Activated T-helper 1 cell treated with anti-CD3 and anti-CD28 coated beads, Interleukin-2, amount 50 U/mL, for 16 hours (primary cell): ENCODE measurements around the gene IGF2BP3.
"Not testable (repeated sequence)": the region's sequence is repeated elsewhere in the genome, so short reads cannot be mapped to it uniquely, and the experiment has no call there.

Source experiments
- DNase-seq, 2 donors: peaks; one replicate each; pipeline ENCODE4 v3.0.0-alpha.2; 2020; ENCODE audit warnings: low read depth in 1 of 2, low spot score in 1 of 2

IGF2BP3 gene

DNA sequence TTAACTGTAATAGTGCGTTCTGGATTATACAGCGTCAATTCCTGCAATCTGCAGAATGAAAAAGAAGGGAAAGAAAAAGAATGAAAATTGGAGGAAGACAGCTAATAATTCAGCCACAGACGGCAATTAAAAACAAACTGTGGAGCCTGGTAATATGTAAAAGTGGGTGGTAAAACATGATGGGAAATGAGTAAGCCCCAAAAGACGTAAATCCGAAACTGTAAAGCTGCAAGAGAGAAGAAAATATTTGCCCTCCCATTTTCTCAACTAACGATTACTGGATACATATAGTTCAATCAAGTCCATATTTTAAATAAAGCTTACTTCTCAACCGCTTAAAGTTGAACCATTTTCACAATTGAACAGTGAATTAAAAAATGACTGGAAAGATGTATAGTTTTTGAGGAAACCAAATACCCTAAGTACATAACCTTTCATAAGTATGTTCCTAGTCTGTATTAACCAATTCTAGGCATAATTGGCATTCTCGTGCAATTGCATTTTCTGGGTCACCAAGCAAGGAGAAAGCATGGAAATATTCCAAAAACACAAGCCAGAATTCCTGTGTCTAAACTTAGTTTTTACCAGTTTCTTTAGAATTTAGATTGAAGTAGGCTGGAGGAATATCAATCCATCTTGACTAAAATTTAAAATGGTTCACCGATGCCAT is 126.3 kb downstream of the IGF2BP3 start:
- DNase-seq, result no peak

DNA sequence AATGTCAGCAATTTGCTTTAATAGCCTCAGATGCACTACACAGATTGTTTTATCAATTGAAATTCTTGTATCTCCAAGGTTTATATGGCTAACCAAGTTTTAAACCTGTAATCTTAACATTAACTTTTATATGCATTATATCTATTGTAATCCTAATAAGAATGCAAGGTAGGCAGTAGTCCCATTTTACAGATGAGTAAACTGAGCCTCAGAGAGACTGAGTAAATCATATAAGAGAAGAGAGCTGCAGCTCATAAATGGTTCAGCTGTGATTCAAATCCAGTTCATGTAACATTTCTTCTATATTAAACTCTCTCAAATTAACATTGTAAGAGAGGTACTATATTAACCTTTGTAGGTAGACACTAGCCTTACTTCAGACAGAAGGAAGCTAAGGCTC is 127.2 kb downstream of the IGF2BP3 start:
- no peak for DNase-seq

DNA sequence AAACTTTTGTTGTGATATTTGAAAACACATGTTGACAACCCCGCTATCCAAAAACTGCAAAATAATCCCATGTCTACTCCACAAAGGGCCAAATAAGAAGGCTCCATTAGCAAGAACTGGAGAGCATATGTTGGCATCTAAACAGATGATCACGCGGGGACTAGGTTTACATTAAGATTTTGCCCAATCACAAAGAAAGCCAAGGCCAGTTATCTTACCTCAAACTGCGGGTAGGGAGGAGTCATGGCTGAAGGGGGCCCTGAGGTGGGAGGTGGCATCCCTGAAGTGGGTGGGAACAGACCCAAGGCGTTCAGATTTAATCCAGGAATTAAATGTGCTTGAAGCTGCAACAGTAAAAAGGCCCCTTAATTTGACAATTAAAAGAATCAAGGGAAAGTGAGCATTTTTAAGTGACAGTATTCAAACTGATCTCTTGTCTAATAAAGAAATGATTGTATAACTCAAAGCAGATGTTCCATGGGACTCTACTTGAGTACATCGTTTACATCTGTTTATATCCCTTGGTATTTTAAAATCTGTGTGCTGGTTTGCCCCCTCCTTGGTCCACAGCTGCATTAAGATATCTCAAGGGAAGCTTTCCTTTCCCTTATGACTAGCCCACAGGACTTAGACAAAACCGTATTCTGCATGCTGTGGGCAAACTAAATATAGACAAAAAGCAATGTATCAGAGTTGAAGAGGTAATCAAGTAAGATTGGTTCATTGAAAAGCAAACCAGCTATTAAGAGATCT is 128.3 kb downstream of the IGF2BP3 start:
- no peak for DNase-seq

DNA sequence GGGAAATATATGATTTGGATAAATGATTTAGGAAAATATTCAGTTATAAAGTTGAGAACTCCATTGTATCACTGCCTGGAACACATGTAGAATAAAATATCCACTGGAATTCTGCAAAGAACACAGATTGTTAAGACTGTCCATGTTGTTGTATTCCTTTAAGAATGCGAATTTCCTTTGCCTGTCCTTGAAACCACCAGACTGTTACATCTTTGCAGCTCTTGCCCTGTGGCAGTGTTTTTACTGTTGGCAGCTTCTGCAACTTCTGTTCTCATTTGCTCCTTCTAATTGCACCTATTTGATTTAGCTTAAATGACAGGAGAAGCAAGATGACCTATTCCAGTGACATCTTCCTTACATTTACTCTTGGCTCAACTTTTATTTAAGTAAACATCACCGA is 131.4 kb downstream of the IGF2BP3 start:
- no peak for DNase-seq

DNA sequence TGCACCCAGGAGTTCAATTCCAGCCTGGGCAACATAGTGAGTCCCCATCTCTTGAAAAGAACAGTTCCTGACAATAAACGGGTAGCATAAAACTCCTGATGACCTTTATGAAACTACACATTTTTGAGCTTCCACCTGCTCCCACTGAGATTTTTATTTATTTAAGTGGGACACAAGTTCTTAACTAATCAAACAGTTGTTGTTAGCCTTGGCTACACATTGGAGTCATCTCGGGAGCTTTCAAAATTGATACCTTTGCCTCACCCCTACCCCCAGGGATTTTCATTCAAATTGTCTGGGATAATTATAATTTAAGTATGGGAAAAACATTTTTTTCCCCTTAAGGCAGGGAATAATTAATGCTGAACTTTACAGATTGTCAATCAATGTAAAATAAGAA is 131.9 kb downstream of the IGF2BP3 start:
- DNase-seq, result no peak

DNA sequence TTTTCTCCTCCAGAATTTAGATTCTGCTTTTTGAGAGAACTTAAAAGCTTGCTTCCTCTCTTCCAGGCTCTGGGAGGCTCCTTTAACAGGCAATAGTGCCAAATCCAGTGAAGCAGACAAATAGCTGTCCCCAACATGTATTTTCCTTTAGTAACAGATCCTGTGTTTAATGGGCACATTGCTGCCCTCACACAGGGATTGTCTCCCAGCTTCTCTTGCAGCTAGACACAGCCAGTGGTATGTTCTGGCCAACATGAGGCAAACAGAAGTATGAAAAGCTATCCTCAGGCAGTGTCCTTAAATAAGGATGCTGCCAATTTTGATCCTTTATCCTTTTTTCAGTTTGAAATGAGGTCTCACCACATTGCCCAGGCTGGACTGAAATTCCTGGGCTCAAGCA is 132.9 kb downstream of the IGF2BP3 start:
- no peak for DNase-seq

DNA sequence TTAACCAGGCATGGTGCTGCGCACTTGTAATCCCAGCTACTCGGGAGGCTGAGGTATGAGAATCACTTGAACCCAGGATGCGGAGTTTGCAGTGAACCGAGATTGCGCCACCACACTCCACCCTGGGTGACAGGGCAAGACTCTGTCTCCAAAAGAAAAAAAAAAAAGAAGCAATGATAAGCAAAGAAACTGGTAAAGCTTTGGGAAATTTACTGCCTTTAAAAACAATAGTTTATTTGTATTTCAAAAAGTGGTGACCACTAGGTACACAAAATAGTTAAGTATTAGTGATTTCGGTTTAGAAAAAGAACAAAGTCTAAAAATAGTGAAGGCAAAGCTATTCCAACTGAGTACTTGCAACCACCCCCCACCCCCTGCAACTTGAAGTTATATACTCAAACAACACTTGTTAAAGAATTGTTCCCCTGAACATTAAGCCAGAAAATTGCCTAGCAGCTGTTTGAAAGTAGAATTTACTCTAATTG is 133.4 kb downstream of the IGF2BP3 start:
- no peak for DNase-seq

DNA sequence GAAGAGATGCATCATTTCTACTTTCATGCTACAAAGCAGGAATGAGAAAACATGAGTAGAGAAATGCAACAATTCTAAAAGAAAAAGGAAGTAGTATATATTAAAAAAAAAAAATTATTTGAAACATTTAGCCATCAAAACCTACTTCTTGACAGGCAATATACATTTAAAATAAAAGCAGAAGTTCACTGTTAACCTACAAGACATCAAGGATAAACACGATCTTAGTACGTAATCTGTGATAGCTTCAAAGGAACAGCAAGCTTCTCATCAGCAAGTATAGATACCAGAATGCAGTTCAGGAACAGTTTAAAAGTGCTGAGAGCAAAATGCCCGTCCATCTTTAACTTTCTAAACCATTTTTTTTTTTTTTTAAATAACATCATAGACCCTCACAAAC is 134.2 kb downstream of the IGF2BP3 start:
- no peak for DNase-seq

DNA sequence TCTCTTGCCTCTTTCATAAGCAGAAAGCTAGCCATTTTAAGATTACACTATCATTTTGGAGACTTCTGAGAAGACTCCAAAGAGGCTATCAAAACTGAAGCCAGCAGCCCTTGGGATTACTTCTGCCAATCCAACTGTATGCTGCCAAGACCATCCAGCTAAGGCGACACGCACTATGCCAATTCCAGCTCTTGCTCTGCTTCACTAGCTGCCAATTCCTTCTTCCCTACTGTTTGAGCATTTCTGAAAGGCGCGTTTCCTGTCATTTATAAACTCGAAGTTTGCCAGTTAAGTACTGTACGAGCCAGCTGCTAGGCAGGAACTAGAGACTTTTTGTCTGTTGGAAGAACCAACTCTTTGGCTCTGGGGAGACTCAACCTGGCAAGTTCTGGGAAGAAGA is 134.7 kb downstream of the IGF2BP3 start:
- DNase-seq, result no peak

DNA sequence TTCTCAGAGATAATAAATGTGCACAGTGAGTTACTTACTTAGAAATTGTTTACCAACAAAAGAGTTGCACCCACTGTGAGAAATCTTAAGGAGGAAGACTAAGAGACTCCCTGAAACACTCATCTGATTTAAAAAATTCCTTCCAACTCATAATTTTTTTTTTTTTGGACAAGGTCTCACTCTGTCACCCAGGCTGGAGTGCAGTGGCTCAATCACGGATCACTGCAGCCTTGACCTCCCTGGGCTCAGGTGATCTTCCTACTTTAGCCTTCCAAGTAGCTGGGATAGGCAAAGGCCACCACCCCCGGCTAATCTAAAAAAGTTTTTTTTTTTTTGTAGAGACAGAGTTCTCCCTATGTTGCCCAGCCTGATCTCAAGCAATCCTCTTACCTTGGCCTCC is 135.2 kb downstream of the IGF2BP3 start:
- DNase-seq, result no peak

DNA sequence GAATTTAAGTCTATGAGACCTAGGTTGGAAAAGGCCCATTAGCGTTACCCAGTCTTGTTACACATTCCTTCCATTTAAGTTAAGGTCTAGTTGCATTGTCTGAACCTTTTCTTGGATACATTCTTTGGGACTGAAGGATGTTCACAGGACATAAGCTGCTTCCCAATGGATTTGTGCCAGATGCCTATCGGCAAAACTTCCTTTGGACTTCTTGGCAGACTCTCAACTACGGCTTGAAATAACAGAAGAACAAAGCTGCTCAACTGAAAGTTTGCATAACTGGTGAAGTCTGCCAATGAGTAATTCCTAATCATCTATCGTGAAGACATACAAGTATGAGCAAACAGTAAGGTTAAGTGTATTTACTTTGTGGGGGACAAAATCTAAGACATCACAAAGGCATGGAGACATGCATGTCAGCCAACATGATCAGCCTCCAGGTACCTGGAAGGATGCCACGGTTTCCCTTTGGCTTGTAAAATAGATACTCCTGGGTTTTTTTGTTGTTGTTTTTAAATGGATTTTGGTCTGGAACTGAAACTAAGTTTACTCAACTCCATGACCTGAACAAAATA is 135.7 kb downstream of the IGF2BP3 start:
- DNase-seq, result no peak

DNA sequence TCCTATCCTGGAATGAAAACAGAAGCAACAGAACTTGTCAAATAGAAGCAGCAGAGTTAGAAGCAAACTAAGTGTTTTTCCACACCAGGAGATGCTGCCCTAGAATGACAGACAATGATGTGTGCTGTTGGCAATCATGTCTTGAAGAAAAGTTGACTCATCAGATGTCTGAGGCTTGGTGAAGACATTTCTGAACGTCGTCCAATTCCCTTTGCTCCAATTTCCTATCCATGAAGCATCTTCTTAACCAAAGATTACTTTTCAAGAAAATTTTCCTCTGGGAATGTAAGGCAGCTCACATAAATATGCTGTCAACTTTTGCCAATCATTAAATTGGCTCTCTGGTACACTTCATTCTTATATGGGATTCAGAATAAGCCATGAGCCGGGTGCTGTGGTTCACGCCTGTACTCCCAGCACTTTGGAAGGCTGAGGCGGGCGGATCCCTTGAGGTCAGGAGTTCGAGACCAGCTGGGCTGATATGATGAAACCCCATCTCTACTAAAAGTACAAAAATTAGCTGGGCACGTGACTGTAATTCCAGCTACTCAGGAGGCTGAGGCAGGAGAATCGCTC is 136.5 kb downstream of the IGF2BP3 start:
- no peak for DNase-seq

DNA sequence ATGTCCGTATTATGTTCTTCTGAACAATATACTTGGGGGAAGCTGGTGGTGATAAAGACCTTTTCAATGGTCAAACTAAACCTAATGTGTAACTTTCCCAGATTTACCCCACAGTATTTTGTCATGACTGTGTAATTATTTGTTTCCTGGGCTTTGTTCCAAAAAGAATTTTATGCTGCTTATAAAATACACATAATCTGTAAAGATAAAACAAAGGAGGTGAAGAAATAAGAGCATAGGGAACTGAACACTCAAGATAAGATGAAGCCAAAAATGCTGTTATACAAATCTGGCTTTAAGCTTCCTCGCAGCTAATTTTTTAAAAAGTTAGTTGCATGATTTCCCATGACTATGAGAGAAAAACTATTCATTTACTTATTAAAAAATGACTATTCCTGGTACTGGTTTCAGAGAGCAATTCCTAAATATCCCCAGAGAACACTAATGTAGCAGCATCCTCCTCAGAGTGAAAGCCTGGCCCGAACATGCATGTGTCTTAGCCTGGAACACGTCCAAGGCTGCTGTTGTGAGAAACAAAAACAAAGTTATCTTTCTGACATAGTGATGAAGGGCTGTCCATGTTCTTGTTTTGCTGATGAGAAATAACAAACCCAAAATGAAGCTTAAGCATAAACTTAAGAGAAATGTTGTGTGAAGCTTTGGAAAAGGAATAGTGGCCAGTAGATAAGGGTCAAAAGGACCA is 137.2 kb downstream of the IGF2BP3 start:
- DNase-seq, result no peak

DNA sequence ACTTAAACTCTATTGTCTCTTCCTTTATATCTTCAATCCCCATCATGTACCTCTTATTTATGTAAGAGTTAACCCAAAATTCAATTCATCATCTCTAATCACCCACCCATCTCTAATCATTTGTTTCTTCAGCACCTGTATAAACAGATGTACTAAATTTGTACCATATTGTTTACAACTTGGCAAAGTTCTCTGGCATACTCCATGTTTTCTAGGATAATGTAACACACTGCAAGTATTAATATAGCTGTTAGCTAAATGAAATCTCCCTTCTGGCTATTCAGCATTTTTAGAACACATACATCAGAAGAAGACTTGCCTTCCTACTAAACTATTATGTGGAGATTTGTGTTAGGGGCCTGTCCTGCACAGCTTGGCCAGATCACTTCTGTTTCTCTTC is 138.1 kb downstream of the IGF2BP3 start:
- DNase-seq, result no peak

DNA sequence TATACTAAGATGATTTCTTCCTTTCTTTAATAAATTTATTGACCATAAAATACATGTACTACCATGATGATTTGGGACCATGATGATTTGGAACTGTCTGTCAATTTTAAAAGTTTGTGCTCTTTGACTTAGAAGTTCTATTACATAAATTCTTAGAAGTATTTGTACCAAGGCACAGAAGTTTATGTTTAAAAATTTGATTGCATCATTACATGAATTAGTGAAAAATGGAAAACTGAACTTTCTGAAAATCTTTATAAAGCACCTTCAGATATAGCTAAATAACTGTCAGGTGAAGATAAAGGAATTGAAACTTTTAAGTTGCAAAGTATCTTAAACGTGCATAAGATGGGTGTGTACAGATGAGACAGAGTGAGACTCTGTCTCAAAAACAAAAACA is 139.2 kb downstream of the IGF2BP3 start:
- no peak for DNase-seq

DNA sequence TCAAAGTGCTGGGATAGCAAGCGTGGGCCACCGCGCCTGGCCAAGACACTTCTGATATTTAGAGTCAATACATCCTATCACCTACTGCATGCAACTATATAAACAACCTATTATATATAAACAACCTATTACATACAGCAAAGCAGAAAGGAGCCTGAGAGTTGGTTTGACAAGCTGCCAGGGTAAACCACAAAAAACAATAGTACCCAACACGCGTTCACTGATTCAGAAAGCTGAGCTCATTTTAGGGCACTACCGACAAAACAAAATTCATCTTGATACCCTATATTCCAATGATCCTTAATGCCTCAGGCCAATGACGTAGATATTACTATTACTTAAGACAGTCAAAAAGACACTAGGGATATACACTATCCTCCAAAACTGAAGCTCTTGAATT is 154.9 kb downstream of the IGF2BP3 start:
- DNase-seq, result no peak

DNA sequence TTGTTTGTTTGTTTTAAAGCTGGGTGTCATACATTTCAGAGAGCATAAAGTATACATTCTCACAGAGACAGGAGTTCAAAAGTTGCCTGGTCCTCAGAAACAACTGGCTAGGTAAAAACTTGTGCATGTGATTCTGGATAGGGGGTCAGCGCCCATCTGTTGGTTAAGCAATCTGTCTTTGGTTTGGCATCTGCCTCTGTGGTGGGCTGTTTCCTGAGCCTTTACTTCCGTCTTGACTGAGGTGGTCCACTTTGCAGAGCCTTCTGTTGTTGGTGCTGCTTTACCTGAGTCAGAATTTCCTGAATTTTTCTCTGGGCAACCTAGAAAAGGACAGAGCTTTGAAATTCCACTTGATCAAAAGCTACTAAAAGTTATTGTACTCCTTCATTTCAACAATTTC is 158.2 kb downstream of the IGF2BP3 start:
- DNase-seq, result not testable (repeated sequence)

DNA sequence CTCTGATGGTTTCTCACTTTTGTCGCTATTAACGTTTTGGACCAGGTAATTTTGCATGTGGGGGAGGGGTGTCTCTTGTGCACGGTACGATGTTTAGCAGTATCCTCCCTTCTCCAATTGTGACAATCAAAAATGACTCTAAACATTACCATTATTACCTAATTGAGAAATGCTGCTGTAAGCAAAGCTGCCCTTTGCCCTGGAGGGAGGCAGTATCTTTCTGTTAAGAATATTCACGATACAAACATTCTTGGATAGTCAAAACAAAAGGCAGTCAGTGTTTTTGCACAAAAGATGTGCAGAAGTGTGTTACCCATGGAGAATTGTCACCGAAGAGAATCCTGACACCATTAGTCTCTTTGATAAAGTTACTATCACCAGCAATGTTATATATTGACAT is 161.5 kb downstream of the IGF2BP3 start:
- no peak for DNase-seq

DNA sequence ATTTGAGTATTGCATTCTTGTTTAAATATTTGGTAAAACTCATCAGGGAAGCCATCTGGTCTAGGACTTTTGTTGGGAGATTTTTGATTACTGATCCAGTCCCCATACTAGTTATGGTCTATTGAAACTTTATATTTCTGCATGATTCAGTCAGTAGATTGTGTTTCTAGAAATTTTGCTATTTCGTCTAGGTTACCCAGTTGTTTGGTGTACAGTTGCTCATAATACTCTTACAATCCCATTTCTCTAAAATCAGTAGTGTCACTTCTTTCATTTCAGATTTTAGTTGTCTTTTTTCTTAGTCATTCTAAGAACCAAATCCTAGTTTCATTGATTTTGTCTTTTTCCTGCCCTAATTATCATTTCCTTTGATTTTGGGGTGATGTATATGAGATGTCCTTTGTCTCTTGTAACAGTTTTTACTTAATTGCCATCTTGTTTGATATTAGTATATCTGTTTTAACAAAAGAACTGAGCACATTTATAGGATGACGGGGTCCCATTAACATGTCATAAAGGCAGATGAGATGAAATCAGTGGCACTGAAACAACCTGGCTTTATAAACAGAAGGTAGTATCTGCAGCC is 163.3 kb downstream of the IGF2BP3 start:
- DNase-seq, result no peak

DNA sequence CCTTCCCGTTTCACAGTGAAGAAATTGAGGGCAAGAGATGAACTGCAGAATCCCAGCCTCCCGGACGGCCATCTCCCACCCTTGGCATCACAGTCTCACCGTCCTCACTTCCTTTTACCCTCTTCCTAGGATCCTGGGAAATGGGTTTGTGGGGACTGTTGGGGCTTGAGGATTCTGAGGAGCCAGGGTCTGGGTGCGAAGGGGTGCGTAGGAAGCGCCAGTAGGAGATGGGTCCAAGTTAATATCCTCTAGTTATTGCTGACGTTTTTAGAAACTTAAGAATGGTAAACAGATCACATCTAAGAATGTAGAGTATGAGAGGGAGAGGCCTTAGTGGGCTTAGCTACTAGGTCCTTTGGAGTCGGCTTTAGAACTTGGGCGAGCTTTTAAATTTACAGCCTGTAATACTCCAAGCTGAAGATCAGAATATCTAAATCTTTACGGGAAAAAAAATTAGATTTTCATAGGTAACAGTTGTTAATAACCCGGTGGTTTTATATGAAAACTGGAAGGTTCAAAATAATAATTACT is 170.5 kb downstream of the IGF2BP3 start:
- no peak for DNase-seq
